A549 treated with RU486 at 1 μM for 4 hours (cell line): ENCODE data around the gene STYK1. TPM values are rescaled to one million over a fixed set of nuclear protein-coding genes. Genes with fewer than 3 reads are reported as not detected.

ENCODE experiments used
- total RNA-seq: library from RNA; stranded (reverse); fragments of 200-300 nt; extraction: Qiagen RNA extraction; gene quantifications from 5 replicates; pipeline ENCODE4 v1.2.3, GENCODE V29; 2022; ENCODE audit warnings: low read depth

Gene STYK1, protein sequence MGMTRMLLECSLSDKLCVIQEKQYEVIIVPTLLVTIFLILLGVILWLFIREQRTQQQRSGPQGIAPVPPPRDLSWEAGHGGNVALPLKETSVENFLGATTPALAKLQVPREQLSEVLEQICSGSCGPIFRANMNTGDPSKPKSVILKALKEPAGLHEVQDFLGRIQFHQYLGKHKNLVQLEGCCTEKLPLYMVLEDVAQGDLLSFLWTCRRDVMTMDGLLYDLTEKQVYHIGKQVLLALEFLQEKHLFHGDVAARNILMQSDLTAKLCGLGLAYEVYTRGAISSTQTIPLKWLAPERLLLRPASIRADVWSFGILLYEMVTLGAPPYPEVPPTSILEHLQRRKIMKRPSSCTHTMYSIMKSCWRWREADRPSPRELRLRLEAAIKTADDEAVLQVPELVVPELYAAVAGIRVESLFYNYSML
- total RNA-seq = 0.14 to 0.63 TPM (median 0.35 TPM) in 5 replicates

GRCh38 chr12:10673659-10674384, at the start of gene STYK1:
TSS of gene STYK1 (minus strand) at chr12:10674052. CDS start at chr12:10634618, 39,434 bp downstream.

GRCh38 chr12:10722905-10723746, 49.3 kb upstream of the STYK1 start, which contains the start of gene YBX3:
TSS of gene YBX3 (minus strand) at chr12:10723323. CDS start at chr12:10723111, 212 bp downstream.

GRCh38 chr12:10613349-10614055, 60.4 kb downstream of the STYK1 start, which contains the start of gene MAGOHB:
TSS of gene MAGOHB (minus strand) at chr12:10613609. CDS start at chr12:10613532, 77 bp downstream.

Other genes with a start within 250 kb of the STYK1 start
- gene KLRC2, start 238.0 kb downstream of the STYK1 start, total RNA-seq = 0.87 to 2.1 TPM (median 1.4 TPM) in 5 replicates
- gene KLRC1, start 220.7 kb downstream of the STYK1 start, total RNA-seq = not detected in 5 replicates
- 0.28 to 0.60 TPM (median 0.46 TPM) in 5 replicates for gene EIF2S3B, start 168.2 kb downstream of the STYK1 start, total RNA-seq
- gene MAGOHB, start 60.4 kb downstream of the STYK1 start, total RNA-seq = 48.7 to 68.4 TPM (median 52.5 TPM) in 5 replicates
- gene YBX3, start 49.3 kb upstream of the STYK1 start, total RNA-seq = 257 to 299 TPM (median 275 TPM) in 5 replicates
- not detected in 5 replicates for gene TAS2R7, start 128.6 kb upstream of the STYK1 start, total RNA-seq
- gene TAS2R8, start 133.2 kb upstream of the STYK1 start, total RNA-seq = not detected in 5 replicates
- not detected in 5 replicates for gene TAS2R9, start 136.1 kb upstream of the STYK1 start, total RNA-seq
- 0.19 TPM in 1 of 5 replicates, not detected in the others for gene TAS2R10, start 152.3 kb upstream of the STYK1 start, total RNA-seq
- 1.9 to 5.3 TPM (median 3.3 TPM) in 5 replicates for gene PRR4, start 175.4 kb upstream of the STYK1 start, total RNA-seq
- gene PRH1, start 210.2 kb upstream of the STYK1 start, total RNA-seq = 2.8 to 5.7 TPM (median 3.0 TPM) in 5 replicates
- not detected in 5 replicates for gene TAS2R13, start 235.5 kb upstream of the STYK1 start, total RNA-seq